Gastrocnemius medialis (tissue), 4 donors: ENCODE measurements around the gene COX4I2. TPM values are rescaled to one million over a fixed set of nuclear protein-coding genes. Genes with fewer than 3 reads are reported as not detected.

Source experiments
- ATAC-seq, 2 donors: fragments of 150-250 bp; one replicate each; pipeline ENCODE4 v1.9.1; 2016
- DNase-seq, 2 donors: peaks; one replicate each; pipeline ENCODE4 v3.0.0-alpha.2; 2019
- H3K27ac ChIP-seq, 4 donors: fragments of 200-600 bp; sonication (generic); 1 replicate in 1 of 4; 2 replicates in 3 of 4; pipeline ENCODE4 v1.5.1; 2016 to 2018; ENCODE audit warnings: mild to moderate bottlenecking in 2 of 4, moderate library complexity in 1 of 4
- H3K27me3 ChIP-seq, 3 donors: fragments of 200-600 bp; sonication (generic) in 2 of 3; 1 replicate in 1 of 3; 2 replicates in 2 of 3; pipeline versions ENCODE4 v1.5.1 to v1.6.0; 2016 to 2019; ENCODE audit warnings: mild to moderate bottlenecking in 1 of 3, moderate library complexity in 1 of 3
- H3K36me3 ChIP-seq, 2 donors: fragments of 200-600 bp; sonication (generic) in 1 of 2; one replicate each; pipeline ENCODE4 v1.5.1; 2017 to 2018
- H3K4me1 ChIP-seq, 2 donors: fragments of 200-600 bp; sonication (generic) in 1 of 2; one replicate each; pipeline ENCODE4 v1.5.1; 2016 to 2017; ENCODE audit warnings: mild to moderate bottlenecking in 2 of 2
- H3K4me3 ChIP-seq, 4 donors: fragments of 200-600 bp; sonication (generic) in 3 of 4; 1 replicate in 1 of 4; 2 replicates in 3 of 4; pipeline ENCODE4 v1.5.1; 2016 to 2019; ENCODE audit warnings: mild to moderate bottlenecking in 2 of 4
- H3K9me3 ChIP-seq, 3 donors: fragments of 200-600 bp; sonication (generic) in 2 of 3; 1 replicate in 1 of 3; 2 replicates in 2 of 3; pipeline ENCODE4 v1.5.1; 2016 to 2019
- POLR2A ChIP-seq, 2 donors: fragments of 450-650 bp; IDR thresholded peaks; one replicate each; pipeline ENCODE4 v1.6.1; 2017; ENCODE audit warnings: antibody characterized with exemption in 2 of 2, mild to moderate bottlenecking in 2 of 2, moderate library complexity in 2 of 2
- in situ Hi-C, 4 donors: fragments of 200-750 bp; cut with MboI; loops; one replicate each; pipeline versions ENCODE4 v1.15.0 to v1.8.0; 2017; ENCODE audit warnings: low sequenced_read_pairs in 4 of 4
- intact Hi-C: fragments of 100-400 bp; cut with DNase I; formaldehyde crosslinking; loops from one replicate; pipeline ENCODE4 v1.15.1; 2023; ENCODE audit warnings: low total_unique reads
- total RNA-seq, 4 donors: library from RNA; depleted of rRNA; stranded (reverse); fragments of >200 nt; gene quantifications; one replicate each; pipeline versions ENCODE4 v1.1.0 to v1.2.3, GENCODE V29; 2016
- TF ChIP-seq, protein P1 (sequence below), 5 experiments: fragments of 450-650 bp in 3 of 5; fragments of 200-600 bp in 2 of 5; sonication (generic) in 2 of 5; IDR thresholded peaks in 4 of 5; conservative IDR thresholded peaks in 1 of 5; 1 replicate in 4 of 5; 2 replicates in 1 of 5; pipeline ENCODE4 v1.5.1; 2016 to 2019; ENCODE audit warnings: antibody characterized with exemption in 5 of 5, mild to moderate bottlenecking in 3 of 5, moderate library complexity in 3 of 5

Gene COX4I2
- total RNA-seq, 4 donors from 2014 or later, result 3.9 to 10.4 (median 4.3) TPM

DNA sequence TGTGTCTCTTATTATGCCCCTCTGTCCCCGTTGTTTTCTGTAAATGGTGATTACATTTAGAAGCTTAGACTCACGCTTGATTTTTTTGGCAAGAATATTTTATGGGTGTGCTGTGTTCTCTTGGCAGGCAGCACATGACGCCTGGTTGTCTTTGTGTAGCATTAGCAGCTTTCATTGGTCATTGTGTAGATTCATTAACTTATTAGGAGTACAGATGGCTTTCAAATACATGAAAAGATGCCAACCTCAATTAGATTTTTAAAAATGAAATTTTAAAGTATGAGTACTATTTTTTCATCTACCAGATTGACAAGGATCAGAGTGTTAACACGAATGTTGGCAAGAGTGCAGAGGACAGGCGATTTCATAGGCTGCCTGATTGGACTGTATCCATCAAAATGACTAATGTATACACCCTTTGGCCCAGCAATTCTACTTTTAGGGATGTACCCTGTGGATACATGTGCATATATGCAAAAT, 15.2 kb downstream of the COX4I2 start:
- intact Hi-C loops (no loop called here), in situ Hi-C loops (loop anchor here in 1 of 4 donors (25.0 kb wide), 1 partner anchor 159 kb away; the partner anchor contains the start of gene MYLK2)
- H3K36me3 ChIP-seq, result no peaks in the 10 kb centered on the region
- DNase-seq (no peak), ATAC-seq (no peak)
- H3K4me3 ChIP-seq, result no peak overlapping the region
- H3K27me3 ChIP-seq, result peaks cover 0 to 4% (median 0%) of the 10 kb centered on the region in 3 donors
- no peaks in the 10 kb centered on the region for H3K9me3 ChIP-seq
- TF ChIP-seq, protein P1, sequence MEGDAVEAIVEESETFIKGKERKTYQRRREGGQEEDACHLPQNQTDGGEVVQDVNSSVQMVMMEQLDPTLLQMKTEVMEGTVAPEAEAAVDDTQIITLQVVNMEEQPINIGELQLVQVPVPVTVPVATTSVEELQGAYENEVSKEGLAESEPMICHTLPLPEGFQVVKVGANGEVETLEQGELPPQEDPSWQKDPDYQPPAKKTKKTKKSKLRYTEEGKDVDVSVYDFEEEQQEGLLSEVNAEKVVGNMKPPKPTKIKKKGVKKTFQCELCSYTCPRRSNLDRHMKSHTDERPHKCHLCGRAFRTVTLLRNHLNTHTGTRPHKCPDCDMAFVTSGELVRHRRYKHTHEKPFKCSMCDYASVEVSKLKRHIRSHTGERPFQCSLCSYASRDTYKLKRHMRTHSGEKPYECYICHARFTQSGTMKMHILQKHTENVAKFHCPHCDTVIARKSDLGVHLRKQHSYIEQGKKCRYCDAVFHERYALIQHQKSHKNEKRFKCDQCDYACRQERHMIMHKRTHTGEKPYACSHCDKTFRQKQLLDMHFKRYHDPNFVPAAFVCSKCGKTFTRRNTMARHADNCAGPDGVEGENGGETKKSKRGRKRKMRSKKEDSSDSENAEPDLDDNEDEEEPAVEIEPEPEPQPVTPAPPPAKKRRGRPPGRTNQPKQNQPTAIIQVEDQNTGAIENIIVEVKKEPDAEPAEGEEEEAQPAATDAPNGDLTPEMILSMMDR (IDR thresholded peaks at IDR 0.05 in 4 of 5, conservative IDR thresholded peaks at IDR 0.05 in 1 of 5), result no peak
- no peak for TF ChIP-seq POLR2A (IDR thresholded peaks at IDR 0.05)
- H3K4me1 ChIP-seq, result peaks cover 0 to 9% of the 10 kb centered on the region in 2 donors
- H3K27ac ChIP-seq, result no peak overlapping the region

DNA sequence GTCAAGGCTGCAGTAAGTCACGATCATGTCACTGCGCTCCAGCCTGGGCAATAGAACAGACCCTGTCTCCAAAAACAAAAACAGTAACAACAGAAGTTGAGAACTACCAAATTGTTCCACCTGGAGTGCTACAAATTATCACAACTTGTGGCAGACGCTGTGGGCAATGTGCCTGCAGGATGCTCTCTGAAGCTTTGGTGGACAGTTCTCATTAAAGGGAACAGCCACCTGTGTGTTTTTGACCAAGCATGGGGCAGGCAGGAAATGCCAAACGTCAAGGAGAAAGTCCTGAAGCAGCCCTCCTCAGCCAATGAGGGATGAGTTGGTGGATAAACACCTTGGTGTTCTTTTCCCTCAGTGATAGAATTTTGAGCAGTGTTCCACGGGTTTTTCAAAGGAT, 15.8 kb downstream of the COX4I2 start:
- H3K4me1 ChIP-seq, result peaks cover 0 to 9% of the 10 kb centered on the region in 2 donors
- H3K4me3 ChIP-seq, result no peak overlapping the region
- TF ChIP-seq, protein P1 (IDR thresholded peaks at IDR 0.05 in 4 of 5, conservative IDR thresholded peaks at IDR 0.05 in 1 of 5), result no peak
- no peak for TF ChIP-seq POLR2A (IDR thresholded peaks at IDR 0.05)
- H3K9me3 ChIP-seq, result no peaks in the 10 kb centered on the region
- in situ Hi-C loops (loop anchor here in 1 of 4 donors (25.0 kb wide), 1 partner anchor 159 kb away; the partner anchor contains the start of gene MYLK2), intact Hi-C loops (no loop called here)
- no peak overlapping the region for H3K27ac ChIP-seq
- no peaks in the 10 kb centered on the region for H3K36me3 ChIP-seq
- ATAC-seq (no peak), DNase-seq (no peak)
- peaks cover 0 to 4% (median 0%) of the 10 kb centered on the region in 3 donors for H3K27me3 ChIP-seq

DNA sequence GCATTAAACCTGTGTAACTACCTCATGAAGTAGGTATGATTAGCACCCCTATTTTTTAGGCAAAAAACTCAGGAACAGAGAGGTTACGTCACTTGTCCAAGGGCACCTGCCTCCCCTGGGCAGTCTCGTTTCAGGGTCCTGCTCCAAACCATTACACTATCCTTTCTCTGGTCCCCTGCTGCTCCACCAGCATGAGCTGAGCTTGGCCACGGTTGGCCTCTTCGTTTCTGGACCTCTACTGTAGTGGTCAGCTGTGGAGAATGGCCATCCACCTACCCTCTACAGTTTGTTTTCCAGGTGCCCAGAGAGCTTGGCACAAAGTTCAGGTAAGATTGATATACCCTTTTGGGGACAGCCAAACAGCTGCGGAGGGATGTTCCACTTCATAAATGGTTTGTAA, 16.8 kb downstream of the COX4I2 start:
- H3K36me3 ChIP-seq, result no peaks in the 10 kb centered on the region
- no peak for ATAC-seq
- H3K27ac ChIP-seq, result no peak overlapping the region
- H3K4me3 ChIP-seq, result no peak overlapping the region
- in situ Hi-C loops, result loop anchor here in 1 of 4 donors (25.0 kb wide), 1 partner anchor 158 kb away; the partner anchor contains the start of gene MYLK2
- TF ChIP-seq POLR2A (IDR thresholded peaks at IDR 0.05), result no peak
- intact Hi-C loops, result no loop called here
- H3K9me3 ChIP-seq, result no peaks in the 10 kb centered on the region
- no peak for DNase-seq
- peaks cover 0 to 9% of the 10 kb centered on the region in 2 donors for H3K4me1 ChIP-seq
- H3K27me3 ChIP-seq, result peaks cover 0 to 4% (median 0%) of the 10 kb centered on the region in 3 donors

DNA sequence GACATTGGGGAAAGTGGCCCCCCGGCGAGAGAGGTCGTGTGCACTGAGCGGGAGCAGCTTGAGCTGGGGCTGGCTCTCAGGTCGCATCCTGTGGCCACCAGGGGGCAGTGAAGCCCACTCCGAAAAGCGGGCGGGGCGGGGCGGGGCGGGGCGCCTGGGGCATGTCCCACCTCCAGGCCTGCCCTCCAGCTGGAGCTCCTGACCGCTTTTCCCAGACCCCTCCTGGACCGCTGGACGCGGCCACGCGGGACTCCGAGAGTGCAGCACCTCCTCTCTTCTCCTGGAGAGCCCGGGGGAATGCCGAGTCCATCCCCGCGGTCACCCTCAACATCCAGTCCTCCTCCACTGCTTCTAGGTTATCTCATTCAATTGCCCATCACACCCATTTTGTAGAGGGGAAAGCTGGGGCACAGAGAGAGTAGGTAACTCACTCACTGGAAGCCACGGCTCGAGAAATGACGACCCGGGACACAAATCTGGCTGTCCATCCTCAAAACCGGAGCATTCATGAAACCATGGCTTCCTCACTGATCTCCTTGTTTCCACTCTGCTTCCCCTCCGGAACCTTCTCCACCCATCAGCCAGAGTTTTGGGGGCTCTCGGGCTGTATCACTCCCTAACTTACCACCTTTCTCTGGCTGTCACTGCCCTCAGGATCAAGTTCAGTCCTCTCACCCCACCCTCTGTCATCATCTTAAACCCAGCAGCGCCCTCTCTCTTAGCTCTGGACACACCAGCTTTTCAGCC, 24.1 kb downstream of the COX4I2 start:
- H3K36me3 ChIP-seq, result peaks cover 0 to 16% of the 10 kb centered on the region in 2 donors
- H3K27me3 ChIP-seq, result no peaks in the 10 kb centered on the region
- in situ Hi-C loops, result loop anchor here (5.0 to 25.0 kb wide), 4 partner anchors 56 to 151 kb away; partner anchors contain the start of genes BCL2L1 (in 2 of the 4) and MYLK2 (in 1 of the 4)
- TF ChIP-seq, protein P1 (IDR thresholded peaks at IDR 0.05 in 4 of 5, conservative IDR thresholded peaks at IDR 0.05 in 1 of 5), result peak; percentile 53 to 94 (median 90)
- peak; percentile 41 to 71 for TF ChIP-seq POLR2A (IDR thresholded peaks at IDR 0.05)
- peak overlapping the region; percentile 63 to 98 (median 80) for H3K27ac ChIP-seq
- H3K4me3 ChIP-seq, result peak overlapping the region; percentile 30 to 62 (median 46)
- H3K4me1 ChIP-seq, result peaks cover 35 to 38% of the 10 kb centered on the region in 2 donors
- ATAC-seq (peak; percentile 83 to 86), DNase-seq (peak; percentile 60 to 74)
- no peaks in the 10 kb centered on the region for H3K9me3 ChIP-seq
- intact Hi-C loops, result loop anchor here (1.0 to 5.0 kb wide), 2 partner anchors 62 to 89 kb away; no protein-coding TSS in a partner anchor

DNA sequence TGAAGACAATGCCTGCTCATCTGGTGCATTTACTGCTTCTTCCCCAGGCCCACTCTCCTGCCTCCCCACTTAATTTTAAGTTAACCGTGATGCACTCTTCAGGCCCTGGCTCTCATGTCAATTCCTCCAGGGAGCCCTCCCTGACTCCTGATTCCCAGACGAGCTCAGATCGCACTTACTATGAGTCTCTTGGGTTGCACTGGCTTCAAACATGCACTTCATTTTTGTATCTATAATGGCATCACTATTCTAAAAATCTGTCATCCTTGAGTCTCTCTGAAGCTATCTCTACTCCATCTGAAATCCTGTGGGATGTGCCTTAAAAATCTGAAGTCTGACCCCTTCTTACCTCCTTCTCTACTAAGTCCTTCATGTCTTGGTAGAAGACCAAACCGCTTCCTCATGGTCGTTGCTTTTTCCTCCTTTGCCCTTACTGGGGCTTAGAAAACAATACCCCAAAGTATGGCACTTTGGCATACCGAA, 24.7 kb downstream of the COX4I2 start:
- intact Hi-C loops, result loop anchor here (5.0 kb wide), 1 partner anchor 90 kb away; no protein-coding TSS in a partner anchor
- peaks cover 42 to 44% of the 10 kb centered on the region in 2 donors for H3K4me1 ChIP-seq
- H3K4me3 ChIP-seq, result no peak overlapping the region
- TF ChIP-seq POLR2A (IDR thresholded peaks at IDR 0.05), result no peak
- TF ChIP-seq, protein P1 (IDR thresholded peaks at IDR 0.05 in 4 of 5, conservative IDR thresholded peaks at IDR 0.05 in 1 of 5), result no peak
- in situ Hi-C loops, result loop anchor here (5.0 to 25.0 kb wide), 4 partner anchors 55 to 150 kb away; partner anchors contain the start of genes BCL2L1 (in 2 of the 4) and MYLK2 (in 1 of the 4)
- ATAC-seq (no peak), DNase-seq (no peak)
- H3K36me3 ChIP-seq, result peaks cover 0 to 16% of the 10 kb centered on the region in 2 donors
- peak overlapping the region; percentile 63 to 98 (median 80) for H3K27ac ChIP-seq
- no peaks in the 10 kb centered on the region for H3K27me3 ChIP-seq
- H3K9me3 ChIP-seq, result no peaks in the 10 kb centered on the region
